NT2/D1 (cell line): ENCODE measurements around the gene ANXA10.

Experiments
- SUZ12 ChIP-seq: IDR thresholded peaks from 2 replicates; pipeline ENCODE4 v1.6.1; 2011; ENCODE audit not compliant: insufficient read length, insufficient read depth; ENCODE audit errors: extremely low read depth
- YY1 ChIP-seq: IDR thresholded peaks from 2 replicates; pipeline ENCODE4 v1.6.1; 2011; ENCODE audit not compliant: insufficient read length, insufficient read depth

- TF ChIP-seq SUZ12 = no peak
- TF ChIP-seq YY1 = no peak
Observed at GRCh38 chr4:168151327-168151726, 59.0 kb downstream of the ANXA10 start.
